LNCAP (cell line): ENCODE results near the gene DNAJC7.

Experiments
- TF ChIP-seq, protein P1 (sequence below): fragments of 450-650 bp; IDR thresholded peaks from 2 replicates; pipeline ENCODE4 v1.5.1; 2017; ENCODE audit warnings: mild to moderate bottlenecking

Gene DNAJC7

DNA sequence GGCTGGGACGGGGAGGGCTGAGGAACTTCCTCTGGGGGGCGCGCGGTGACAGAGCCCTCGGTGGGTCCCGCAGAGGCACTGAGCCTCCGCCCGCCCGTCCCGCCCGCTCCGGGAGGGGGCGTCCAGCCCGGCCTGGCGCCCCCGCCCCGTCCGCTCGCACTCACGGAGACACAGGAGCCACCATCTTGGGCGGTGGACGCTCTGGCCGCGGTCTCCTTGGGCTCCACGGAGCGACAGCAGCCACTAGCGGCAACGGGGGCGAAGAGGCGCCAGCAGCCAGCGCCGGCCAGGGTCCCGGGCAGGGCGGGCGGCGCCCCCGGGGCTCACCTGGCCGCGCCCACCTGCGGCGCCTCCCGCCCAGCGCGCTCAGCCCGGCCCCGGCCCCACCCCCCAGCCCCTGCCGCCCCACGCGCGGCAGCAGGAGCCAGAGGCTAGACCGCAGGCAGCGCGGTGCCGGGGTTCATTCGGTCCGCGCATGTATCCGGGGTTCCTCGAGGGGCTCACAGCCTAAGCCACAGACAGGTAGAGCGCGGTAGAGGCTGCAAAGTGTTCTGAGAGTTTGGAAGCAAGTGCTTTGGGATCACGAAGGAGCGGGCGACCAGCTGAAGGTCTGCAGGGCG, 33.3 kb upstream of the DNAJC7 start, which contains the start of gene C17orf113:
TSS of gene C17orf113 (minus strand) at position 209 of the 620 bp plus-strand sequence. CDS start 7,225 bp downstream, outside the sequence.
- TF ChIP-seq, protein P1, sequence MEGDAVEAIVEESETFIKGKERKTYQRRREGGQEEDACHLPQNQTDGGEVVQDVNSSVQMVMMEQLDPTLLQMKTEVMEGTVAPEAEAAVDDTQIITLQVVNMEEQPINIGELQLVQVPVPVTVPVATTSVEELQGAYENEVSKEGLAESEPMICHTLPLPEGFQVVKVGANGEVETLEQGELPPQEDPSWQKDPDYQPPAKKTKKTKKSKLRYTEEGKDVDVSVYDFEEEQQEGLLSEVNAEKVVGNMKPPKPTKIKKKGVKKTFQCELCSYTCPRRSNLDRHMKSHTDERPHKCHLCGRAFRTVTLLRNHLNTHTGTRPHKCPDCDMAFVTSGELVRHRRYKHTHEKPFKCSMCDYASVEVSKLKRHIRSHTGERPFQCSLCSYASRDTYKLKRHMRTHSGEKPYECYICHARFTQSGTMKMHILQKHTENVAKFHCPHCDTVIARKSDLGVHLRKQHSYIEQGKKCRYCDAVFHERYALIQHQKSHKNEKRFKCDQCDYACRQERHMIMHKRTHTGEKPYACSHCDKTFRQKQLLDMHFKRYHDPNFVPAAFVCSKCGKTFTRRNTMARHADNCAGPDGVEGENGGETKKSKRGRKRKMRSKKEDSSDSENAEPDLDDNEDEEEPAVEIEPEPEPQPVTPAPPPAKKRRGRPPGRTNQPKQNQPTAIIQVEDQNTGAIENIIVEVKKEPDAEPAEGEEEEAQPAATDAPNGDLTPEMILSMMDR: peak; percentile 53

DNA sequence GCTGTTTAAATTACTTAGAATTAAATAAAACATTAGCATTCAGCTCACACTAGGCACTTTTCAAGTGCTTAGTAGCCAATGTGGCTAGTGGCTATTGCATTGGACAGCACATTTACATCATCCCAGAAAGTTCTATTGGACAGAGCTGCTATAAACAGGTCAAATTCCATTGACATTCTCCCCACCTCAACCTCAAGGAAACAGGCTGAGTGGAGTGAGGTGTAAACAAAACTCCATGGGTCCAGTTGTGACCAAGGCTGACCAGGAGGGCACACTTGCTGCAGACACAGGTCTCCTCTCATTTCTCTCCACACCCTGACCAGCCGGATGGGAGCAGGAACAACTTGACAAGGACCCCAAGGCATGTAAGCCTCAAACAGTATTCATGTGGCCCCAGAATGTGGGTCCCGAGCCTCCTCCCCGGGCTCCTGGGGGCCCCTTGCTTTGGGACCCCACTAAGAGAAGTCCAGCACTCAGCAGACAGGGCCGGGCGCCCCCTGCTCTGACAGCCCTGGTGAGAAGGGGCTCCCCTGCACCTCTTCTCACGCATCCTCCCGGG, 32.7 kb upstream of the DNAJC7 start:
- TF ChIP-seq, protein P1: no peak

DNA sequence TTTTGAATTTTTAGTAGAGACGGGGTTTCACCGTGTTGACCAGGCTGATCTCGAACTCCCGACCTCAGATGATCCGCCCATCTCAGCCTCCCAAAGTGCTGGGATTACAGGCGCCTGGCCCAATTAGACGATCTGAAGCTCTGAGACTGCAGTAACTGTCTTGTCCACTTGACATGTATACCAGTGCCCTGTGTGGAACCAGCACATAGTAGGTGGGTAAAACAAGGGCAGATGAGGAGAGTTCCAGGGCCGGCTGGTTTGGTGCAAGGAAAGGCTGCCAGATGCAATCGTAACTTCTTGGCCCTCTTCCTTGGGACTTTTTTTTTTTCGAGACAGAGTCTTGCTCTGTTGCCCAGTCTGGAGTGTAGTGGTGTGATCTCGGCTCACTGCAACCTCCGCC, 30.1 kb upstream of the DNAJC7 start:
- TF ChIP-seq, protein P1: no peak

DNA sequence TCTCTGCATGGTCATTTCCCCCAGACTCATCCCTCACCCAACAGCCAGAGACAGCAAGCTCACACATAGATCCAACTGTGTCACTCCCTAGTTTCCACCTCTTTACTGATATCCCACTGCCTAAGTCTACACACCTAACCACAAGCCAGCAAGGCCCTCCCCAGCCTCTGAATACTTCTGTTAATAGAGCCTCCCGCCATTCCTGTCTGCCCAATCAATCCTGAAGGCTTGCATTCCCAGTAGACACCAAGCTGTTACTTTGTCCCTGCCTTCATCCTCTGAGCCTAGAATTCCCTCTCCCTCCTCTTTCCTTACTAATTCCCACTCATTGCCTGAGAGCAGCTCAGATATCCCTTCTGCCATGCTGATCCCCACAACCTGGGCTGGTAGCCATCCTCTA, 28.5 kb upstream of the DNAJC7 start:
- TF ChIP-seq, protein P1: no peak

DNA sequence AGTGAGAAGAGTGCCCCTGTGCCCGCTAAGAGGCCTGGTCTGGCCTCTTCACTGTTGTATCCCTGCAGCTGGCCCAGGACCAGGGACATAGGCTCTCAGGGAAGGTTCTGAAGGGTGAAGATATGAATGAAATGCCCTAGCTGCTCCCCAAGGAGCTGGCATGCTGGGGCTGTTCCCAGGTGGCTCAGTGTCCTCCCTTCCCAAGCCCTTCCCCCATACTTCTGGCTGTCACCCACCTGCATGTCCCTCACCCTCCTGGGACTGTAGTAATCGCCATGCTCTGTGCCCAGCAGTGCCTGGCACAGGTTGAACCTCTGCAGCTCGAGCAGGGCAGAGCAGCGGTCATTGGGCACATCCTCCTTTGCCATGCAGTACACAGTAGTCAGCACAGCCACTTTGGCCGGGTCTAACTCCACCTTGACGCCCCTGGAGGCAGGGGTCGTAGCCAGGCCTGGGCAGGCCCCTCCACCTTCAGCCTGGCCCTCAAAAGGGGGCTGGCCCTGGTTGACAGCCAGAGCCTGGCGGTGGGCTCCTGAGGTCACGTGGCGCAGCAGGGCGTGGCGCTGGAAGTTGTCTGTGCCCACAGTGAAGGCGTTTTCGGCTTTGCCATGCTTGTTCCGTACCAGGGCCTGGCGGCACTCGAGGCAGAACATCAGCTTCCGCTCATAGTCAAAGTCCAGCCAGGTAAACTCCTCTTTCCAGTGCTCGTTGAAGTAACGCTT, 25.5 kb upstream of the DNAJC7 start:
- TF ChIP-seq, protein P1: no peak

DNA sequence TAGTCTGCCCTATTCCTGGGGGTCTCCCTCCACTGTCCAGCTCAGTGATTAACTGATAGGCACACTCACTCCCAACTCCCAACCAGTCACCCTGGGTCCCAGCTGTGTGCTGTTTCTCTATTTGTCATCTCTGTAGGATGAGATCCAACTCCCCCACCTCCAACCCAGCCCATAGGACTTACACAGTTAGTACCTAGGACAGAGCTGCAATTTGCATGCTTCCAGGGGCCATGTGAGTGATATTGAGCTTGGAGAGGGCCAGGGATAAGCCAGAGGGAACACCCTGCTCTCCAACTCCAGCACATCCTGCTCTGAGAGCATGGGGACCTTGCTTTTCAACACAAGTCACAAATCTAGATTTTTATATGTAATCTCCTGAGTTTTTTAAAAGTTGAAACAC, 24.4 kb upstream of the DNAJC7 start:
- TF ChIP-seq, protein P1: no peak

DNA sequence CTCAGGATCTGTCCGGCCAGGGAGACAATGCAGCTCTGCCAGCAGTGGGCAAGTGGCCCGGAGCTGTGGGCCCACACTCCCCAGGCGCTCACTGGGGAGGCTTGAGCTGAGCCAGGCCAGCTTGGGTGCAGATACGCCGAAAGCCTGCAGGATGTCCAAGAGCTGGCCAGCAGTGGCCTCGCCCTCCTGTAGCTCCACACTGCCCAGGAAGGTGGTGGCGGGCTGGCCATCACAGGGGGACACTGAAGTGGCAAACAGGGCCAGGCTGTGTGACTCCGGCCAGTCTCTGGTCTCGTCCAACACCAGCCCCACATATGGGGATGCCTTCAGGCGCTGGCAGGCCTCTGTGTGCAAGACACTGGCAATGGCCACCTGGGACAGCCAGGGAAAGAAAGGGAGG, 23.6 kb upstream of the DNAJC7 start:
- TF ChIP-seq, protein P1: no peak
